HEK293 (cell line): Measurements from ENCODE around the gene PSAPL1.

Experiments
- CTCF ChIA-PET: fragments of 350-600 bp; formaldehyde crosslinking; extraction: SDS; loops from one replicate; lab custom pipeline; 2021; ENCODE audit warnings: antibody characterized with exemption; lab: Yijun Ruan, JAX
- POLR2A ChIA-PET: fragments of 300-600 bp; formaldehyde crosslinking; extraction: SDS; loops from one replicate; lab custom pipeline; 2020; ENCODE audit warnings: antibody characterized with exemption, inconsistent platforms; lab: Yijun Ruan, JAX
- H3K27ac ChIP-seq: fragments of 200-500 bp; sonication (Bioruptor generic); 2 replicates; pipeline ENCODE4 v1.5.1; 2014; ENCODE audit warnings: low read depth, low read length, control low read depth, inconsistent platforms; ENCODE audit errors: extremely low read depth
- H3K36me3 ChIP-seq, 2 experiments: fragments of 200-500 bp in 1 of 2; sonication (Bioruptor generic) in 1 of 2; 1 replicate in 1 of 2; 2 replicates in 1 of 2; pipeline ENCODE4 v1.5.1; 2014 to 2017; ENCODE audit warnings: inconsistent platforms in 2 of 2, low read length in 2 of 2; ENCODE audit not compliant: control insufficient read depth in 2 of 2, insufficient read depth in 1 of 2
- H3K4me1 ChIP-seq: fragments of 200-500 bp; sonication (Bioruptor generic); 2 replicates; pipeline ENCODE4 v1.5.1; 2014; ENCODE audit warnings: mild to moderate bottlenecking, low read length, inconsistent platforms; ENCODE audit not compliant: control insufficient read depth, insufficient read depth
- H3K4me3 ChIP-seq: 2 replicates; pipeline ENCODE4 v1.5.1; 2011; ENCODE audit warnings: low read depth, mild to moderate bottlenecking, control low read depth, low read length, moderate library complexity
- H3K9me3 ChIP-seq: fragments of 200-500 bp; sonication (Bioruptor generic); 2 replicates; pipeline ENCODE4 v1.5.1; 2014; ENCODE audit warnings: low read depth, low read length, inconsistent platforms; ENCODE audit not compliant: control insufficient read depth, insufficient read depth
- BCL11B ChIP-seq: fragments of 450-650 bp; formaldehyde crosslinking; IDR thresholded peaks from 2 replicates; pipeline ENCODE4 v1.5.1; 2016; ENCODE audit warnings: low read depth, missing biosample characterization, missing genetic modification characterization
- BCL6B ChIP-seq: fragments of 450-650 bp; formaldehyde crosslinking; IDR thresholded peaks from 2 replicates; pipeline ENCODE4 v1.5.1; 2017; ENCODE audit warnings: missing biosample characterization, missing genetic modification characterization
- CTCF ChIP-seq: fragments of 450-650 bp; formaldehyde crosslinking; IDR thresholded peaks from 2 replicates; pipeline ENCODE4 v1.5.1; 2016; ENCODE audit warnings: missing biosample characterization, missing genetic modification characterization
- HIC1 ChIP-seq: fragments of 450-650 bp; formaldehyde crosslinking; IDR thresholded peaks from 2 replicates; pipeline ENCODE4 v1.5.1; 2016; ENCODE audit warnings: missing biosample characterization, missing genetic modification characterization
- IKZF3 ChIP-seq: fragments of 450-650 bp; IDR thresholded peaks from 2 replicates; pipeline ENCODE4 v1.5.0; 2018; ENCODE audit warnings: missing biosample characterization, mild to moderate bottlenecking, missing genetic modification characterization, moderate library complexity
- INSM2 ChIP-seq: fragments of 450-650 bp; formaldehyde crosslinking; IDR thresholded peaks from 2 replicates; pipeline ENCODE4 v1.5.1; 2016; ENCODE audit warnings: missing biosample characterization, missing genetic modification characterization
- KLF8 ChIP-seq: fragments of 450-650 bp; formaldehyde crosslinking; IDR thresholded peaks from 2 replicates; pipeline ENCODE4 v1.5.1; 2016; ENCODE audit warnings: missing biosample characterization, missing genetic modification characterization
- OVOL3 ChIP-seq: fragments of 450-650 bp; formaldehyde crosslinking; IDR thresholded peaks from 2 replicates; pipeline ENCODE4 v1.5.1; 2016; ENCODE audit warnings: missing biosample characterization, missing genetic modification characterization
- PRDM4 ChIP-seq: fragments of 450-650 bp; formaldehyde crosslinking; IDR thresholded peaks from 2 replicates; pipeline ENCODE4 v1.5.1; 2017; ENCODE audit warnings: missing biosample characterization, missing genetic modification characterization
- YY2 ChIP-seq: fragments of 450-650 bp; formaldehyde crosslinking; IDR thresholded peaks from 2 replicates; pipeline ENCODE4 v1.5.1; 2016; ENCODE audit warnings: missing biosample characterization, missing genetic modification characterization
- ZNF155 ChIP-seq: fragments of 450-650 bp; formaldehyde crosslinking; IDR thresholded peaks from 2 replicates; pipeline ENCODE4 v1.5.1; 2016; ENCODE audit warnings: missing biosample characterization, missing genetic modification characterization
- ZNF2 ChIP-seq: fragments of 450-650 bp; formaldehyde crosslinking; IDR thresholded peaks from 2 replicates; pipeline ENCODE4 v1.5.1; 2016; ENCODE audit warnings: missing biosample characterization, missing genetic modification characterization
- ZNF404 ChIP-seq: fragments of 450-650 bp; formaldehyde crosslinking; IDR thresholded peaks from 2 replicates; pipeline ENCODE4 v1.5.1; 2017; ENCODE audit warnings: missing biosample characterization, missing genetic modification characterization
- ZNF514 ChIP-seq: fragments of 450-650 bp; formaldehyde crosslinking; IDR thresholded peaks from 2 replicates; pipeline ENCODE4 v1.5.1; 2016; ENCODE audit warnings: missing biosample characterization, missing genetic modification characterization
- ZNF548 ChIP-seq: fragments of 450-650 bp; formaldehyde crosslinking; IDR thresholded peaks from 2 replicates; pipeline ENCODE4 v1.5.1; 2016; ENCODE audit warnings: missing biosample characterization, missing genetic modification characterization
- ZNF670 ChIP-seq: fragments of 450-650 bp; formaldehyde crosslinking; IDR thresholded peaks from 2 replicates; pipeline ENCODE4 v1.5.1; 2016; ENCODE audit warnings: missing biosample characterization, missing genetic modification characterization, low read depth
- ZNF704 ChIP-seq: fragments of 450-650 bp; formaldehyde crosslinking; IDR thresholded peaks from 2 replicates; pipeline ENCODE4 v1.5.1; 2016; ENCODE audit warnings: missing biosample characterization, missing genetic modification characterization

The PSAPL1 gene

GRCh38 chr4:7464259-7464655 lies 29.5 kb upstream of the PSAPL1 start:
- POLR2A ChIA-PET, result no interaction called here
- no peak for TF ChIP-seq HIC1
- Histone ChIP-seq H3K27ac (no peak overlapping the region), H3K9me3 (no peaks in the 10 kb centered on the region), H3K4me1 (no peaks in the 10 kb centered on the region), H3K4me3 (no peak overlapping the region), H3K36me3 (no peaks in the 10 kb centered on the region)
- CTCF ChIA-PET, result interaction anchor here (0.5 kb wide), 1 partner anchor 348 kb away, joined by 6 read pairs; no protein-coding TSS in a partner anchor

GRCh38 chr4:7463566-7464258 lies 29.0 kb upstream of the PSAPL1 start:
- TF ChIP-seq INSM2 (tag by site-specific recombination) (no peak), ZNF155 (tag by site-specific recombination) (no peak), ZNF670 (tag by site-specific recombination) (no peak), IKZF3 (tag by site-specific recombination) (no peak), ZNF514 (tag by site-specific recombination) (no peak), ZNF2 (no peak), KLF8 (tag by site-specific recombination) (no peak), CTCF (tag by site-specific recombination) (no peak), BCL11B (tag by site-specific recombination) (no peak), ZNF548 (no peak), PRDM4 (no peak), YY2 (no peak), ZNF704 (no peak), BCL6B (no peak), ZNF404 (tag by site-specific recombination) (no peak), OVOL3 (no peak)
- Histone ChIP-seq H3K27ac (no peak overlapping the region), H3K4me1 (no peaks in the 10 kb centered on the region), H3K9me3 (no peaks in the 10 kb centered on the region), H3K36me3 (no peaks in the 10 kb centered on the region), H3K4me3 (no peak overlapping the region)
- CTCF ChIA-PET, result no interaction called here
- POLR2A ChIA-PET, result no interaction called here
